IMR-90 (cell line): ENCODE measurements around the gene EPGN. TPM values are rescaled to one million over a fixed set of nuclear protein-coding genes. Genes with fewer than 3 reads are reported as not detected.

Experiments used
- ATAC-seq: fragments of 200-7000 bp; cut with Tn5 transposase; 2 replicates; pipeline ENCODE4 v1.9.1; 2020; ENCODE audit warnings: low read depth, mild to moderate bottlenecking, moderate library complexity
- BruUV-seq: library from RNA; stranded (reverse); fragments of 400-500 nt; replicated peaks from 2 replicates; lab custom pipeline; 2021; lab: Mats Ljungman, UMichigan
- CTCF ChIA-PET: fragments of 300-600 bp; formaldehyde crosslinking; extraction: SDS; loops from one replicate; lab custom pipeline; 2021; ENCODE audit warnings: antibody characterized with exemption; lab: Yijun Ruan, JAX
- POLR2A ChIA-PET: fragments of 300-600 bp; sonication (Branson Sonifier 250); formaldehyde crosslinking; loops from one replicate; lab custom pipeline; 2022; ENCODE audit warnings: antibody characterized with exemption; ENCODE audit not compliant: unreplicated experiment; lab: Charles Lee
- DNase-seq: peaks from one replicate; pipeline ENCODE4 v3.0.0; 2013
- H2AFZ ChIP-seq: replicated peaks from 2 replicates; pipeline ENCODE3; 2013; ENCODE audit warnings: low read length, mild to moderate bottlenecking; ENCODE audit not compliant: poor library complexity
- H2AK5ac ChIP-seq: 2 replicates; pipeline ENCODE4 v1.6.1; 2013; ENCODE audit warnings: low read depth, low read length, inconsistent platforms
- H2AK9ac ChIP-seq: replicated peaks from 2 replicates; pipeline ENCODE3; 2013; ENCODE audit warnings: mild to moderate bottlenecking, low read depth, low read length, moderate library complexity; ENCODE audit not compliant: poor library complexity
- H2BK120ac ChIP-seq: 2 replicates; pipeline ENCODE4 v1.6.1; 2013; ENCODE audit warnings: low read depth, low read length, inconsistent platforms
- H2BK15ac ChIP-seq: 3 replicates; pipeline ENCODE4 v1.6.1; 2013; ENCODE audit warnings: low read depth, low read length, inconsistent platforms
- H2BK20ac ChIP-seq: 2 replicates; pipeline ENCODE4 v1.6.1; 2013; ENCODE audit warnings: low read depth, mild to moderate bottlenecking, inconsistent platforms, low read length, moderate library complexity
- H2BK5ac ChIP-seq: 2 replicates; pipeline ENCODE4 v1.6.1; 2013; ENCODE audit warnings: mild to moderate bottlenecking, low read depth, low read length, inconsistent platforms; ENCODE audit not compliant: poor library complexity, severe bottlenecking
- H3K14ac ChIP-seq: replicated peaks from 2 replicates; pipeline ENCODE4 v1.6.1; 2013; ENCODE audit warnings: low read depth, low read length, inconsistent platforms
- H3K18ac ChIP-seq: 2 replicates; pipeline ENCODE4 v1.6.1; 2013; ENCODE audit warnings: low read depth, low read length, control low read depth
- H3K23ac ChIP-seq: 2 replicates; pipeline ENCODE4 v1.6.1; 2013; ENCODE audit warnings: low read depth, low read length, inconsistent platforms
- H3K27ac ChIP-seq: 2 replicates; pipeline ENCODE4 v1.5.1; 2013; ENCODE audit warnings: mild to moderate bottlenecking, control low read depth, low read length; ENCODE audit not compliant: insufficient read depth
- H3K27me3 ChIP-seq: 2 replicates; pipeline ENCODE4 v1.6.1; 2013; ENCODE audit warnings: low read length; ENCODE audit not compliant: control insufficient read depth, insufficient read depth
- H3K36me3 ChIP-seq: 2 replicates; pipeline ENCODE4 v1.6.1; 2013; ENCODE audit warnings: low read length, mixed read lengths; ENCODE audit not compliant: control insufficient read depth, insufficient read depth
- H3K4ac ChIP-seq: 2 replicates; pipeline ENCODE4 v1.6.1; 2013; ENCODE audit warnings: low read depth, low read length, inconsistent platforms
- H3K4me1 ChIP-seq: 2 replicates; pipeline ENCODE4 v1.6.1; 2013; ENCODE audit warnings: low read length, mixed read lengths; ENCODE audit not compliant: control insufficient read depth, insufficient read depth
- H3K4me2 ChIP-seq: 2 replicates; pipeline ENCODE4 v1.6.1; 2013; ENCODE audit warnings: low read depth, mild to moderate bottlenecking, control low read depth, low read length, moderate library complexity
- H3K4me3 ChIP-seq: 2 replicates; pipeline ENCODE4 v1.5.1; 2013; ENCODE audit warnings: low read depth, mild to moderate bottlenecking, control low read depth, low read length, moderate library complexity; ENCODE audit not compliant: insufficient read depth
- H3K56ac ChIP-seq: 2 replicates; pipeline ENCODE4 v1.6.1; 2013; ENCODE audit warnings: low read length, inconsistent platforms; ENCODE audit not compliant: insufficient read depth; ENCODE audit errors: extremely low read depth
- H3K79me1 ChIP-seq, 2 experiments: 2 replicates each; pipeline ENCODE4 v1.6.1; 2013; ENCODE audit warnings: low read length in 2 of 2, inconsistent platforms in 1 of 2, low read depth in 1 of 2
- H3K9ac ChIP-seq: 2 replicates; pipeline ENCODE4 v1.6.1; 2013; ENCODE audit warnings: low read depth, low read length, control low read depth
- H3K9me1 ChIP-seq: 2 replicates; pipeline ENCODE4 v1.6.1; 2013; ENCODE audit warnings: low read length, inconsistent platforms; ENCODE audit not compliant: insufficient read depth
- H3K9me3 ChIP-seq: 2 replicates; pipeline ENCODE4 v1.6.1; 2013; ENCODE audit warnings: low read length; ENCODE audit not compliant: control insufficient read depth, insufficient read depth
- H4K20me1 ChIP-seq: 2 replicates; pipeline ENCODE4 v1.6.1; 2013; ENCODE audit warnings: low read length, inconsistent platforms; ENCODE audit not compliant: insufficient read depth
- H4K5ac ChIP-seq: 2 replicates; pipeline ENCODE4 v1.6.1; 2013; ENCODE audit warnings: mild to moderate bottlenecking, low read depth, low read length, control low read depth
- H4K8ac ChIP-seq, 2 experiments: 2 replicates each; pipeline ENCODE4 v1.6.1; 2013; ENCODE audit warnings: low read depth in 2 of 2, low read length in 2 of 2, control low read depth in 1 of 2, inconsistent platforms in 1 of 2
- H4K91ac ChIP-seq: 2 replicates; pipeline ENCODE4 v1.6.1; 2013; ENCODE audit warnings: low read depth, low read length, inconsistent platforms; ENCODE audit not compliant: insufficient read depth
- BHLHE40 ChIP-seq: fragments of 150-350 bp; IDR thresholded peaks from 2 replicates; pipeline ENCODE4 v1.6.1; 2016; ENCODE audit warnings: mild to moderate bottlenecking, low read depth, low read length
- CEBPB ChIP-seq: IDR thresholded peaks from 2 replicates; pipeline ENCODE4 v1.6.1; 2012; ENCODE audit warnings: low read depth, low read length, improper control_type of control experiment
- CHD1 ChIP-seq: IDR thresholded peaks from 2 replicates; pipeline ENCODE4 v1.6.1; 2012; ENCODE audit warnings: low read depth, low read length, improper control_type of control experiment
- CTCF ChIP-seq: conservative IDR thresholded peaks from 2 replicates; pipeline ENCODE4 v1.5.1; 2012; ENCODE audit warnings: mild to moderate bottlenecking, low read depth, low read length, improper control_type of control experiment
- ELK1 ChIP-seq: fragments of 150-350 bp; IDR thresholded peaks from 2 replicates; pipeline ENCODE4 v1.6.1; 2016; ENCODE audit warnings: low read depth, mild to moderate bottlenecking, low read length, moderate library complexity, borderline replicate concordance
- FOS ChIP-seq: fragments of 150-350 bp; IDR thresholded peaks from 2 replicates; pipeline ENCODE4 v1.6.1; 2016; ENCODE audit warnings: low read depth, low read length
- MAFK ChIP-seq: IDR thresholded peaks from 2 replicates; pipeline ENCODE4 v1.6.1; 2012; ENCODE audit warnings: low read depth, low read length, improper control_type of control experiment
- MAZ ChIP-seq: IDR thresholded peaks from 2 replicates; pipeline ENCODE4 v1.6.1; 2012; ENCODE audit warnings: low read depth, mild to moderate bottlenecking, low read length, improper control_type of control experiment, moderate library complexity, borderline replicate concordance
- MXI1 ChIP-seq: IDR thresholded peaks from 2 replicates; pipeline ENCODE4 v1.6.1; 2012; ENCODE audit warnings: low read depth, mild to moderate bottlenecking, low read length, moderate library complexity, borderline replicate concordance
- NFE2L2 ChIP-seq: fragments of 150-350 bp; IDR thresholded peaks from 2 replicates; pipeline ENCODE4 v1.6.1; 2016; ENCODE audit warnings: low read depth, mild to moderate bottlenecking, low read length
- POLR2A ChIP-seq: IDR thresholded peaks from 2 replicates; pipeline ENCODE4 v1.6.1; 2012; ENCODE audit warnings: mild to moderate bottlenecking, low read depth, low read length
- RAD21 ChIP-seq: IDR thresholded peaks from 2 replicates; pipeline ENCODE4 v1.6.1; 2012; ENCODE audit warnings: low read length, improper control_type of control experiment
- RCOR1 ChIP-seq: IDR thresholded peaks from 2 replicates; pipeline ENCODE4 v1.6.1; 2012; ENCODE audit warnings: mild to moderate bottlenecking, low read length, improper control_type of control experiment; ENCODE audit not compliant: insufficient replicate concordance
- RFX5 ChIP-seq: IDR thresholded peaks from 2 replicates; pipeline ENCODE4 v1.8.0; 2012; ENCODE audit warnings: low read depth, mild to moderate bottlenecking, low read length, moderate library complexity
- SMC3 ChIP-seq: fragments of 150-350 bp; IDR thresholded peaks from 2 replicates; pipeline ENCODE4 v1.6.1; 2016; ENCODE audit warnings: low read depth, mild to moderate bottlenecking, antibody characterized with exemption, low read length, moderate library complexity
- USF2 ChIP-seq: fragments of 150-350 bp; IDR thresholded peaks from 2 replicates; pipeline ENCODE4 v1.6.1; 2017; ENCODE audit warnings: mild to moderate bottlenecking, antibody characterized with exemption, low read length, low read depth
- dilution Hi-C: fragments of 300-500 bp; cut with HindIII; formaldehyde crosslinking; loops from one replicate; pipeline ENCODE4 v1.14.3; 2018; ENCODE audit warnings: low sequenced_read_pairs; ENCODE audit not compliant: unreplicated experiment
- in situ Hi-C: fragments of 300-500 bp; cut with MboI; formaldehyde crosslinking; loops from 3 replicates; pipeline ENCODE4 v1.14.3; 2019; ENCODE audit warnings: low sequenced_read_pairs, inconsistent platforms, mixed read lengths
- intact Hi-C: fragments of 100-400 bp; cut with micrococcal nuclease; formaldehyde crosslinking; loops from 2 replicates; pipeline ENCODE4 v1.10.0; 2022
- polyA plus RNA-seq, 3 experiments: library from polyadenylated mRNA; depleted of rRNA; stranded (reverse); fragments of >200 nt; gene quantifications; 2 replicates each; pipeline ENCODE4 v1.2.3, GENCODE V29; 2012; ENCODE audit warnings: low replicate concordance in 1 of 3
- total RNA-seq: library from RNA; depleted of rRNA; stranded (reverse); fragments of >200 nt; gene quantifications from 2 replicates; pipeline ENCODE4 v1.2.3, GENCODE V29; 2012

Gene EPGN
- total and polyA plus RNA-seq, 2 of the 4 experiments (the other 2 are of a cell fraction), result 0.18 TPM; not detected in 1

- Histone ChIP-seq H3K9ac (no peak overlapping the region), H3K23ac (no peak overlapping the region), H2AK5ac (no peak overlapping the region), H3K9me3 (no peaks in the 10 kb centered on the region), H3K27me3 (no peaks in the 10 kb centered on the region; the same call in 1 of the 2 replicates), H3K14ac (no peak overlapping the region), H3K18ac (no peak overlapping the region), H2BK5ac (no peak overlapping the region), H3K4me1 (no peaks in the 10 kb centered on the region), H3K4me3 (no peak overlapping the region), H3K36me3 (no peaks in the 10 kb centered on the region), H2BK120ac (no peak overlapping the region), H4K8ac (no peak overlapping the region), H3K27ac (no peak overlapping the region), H4K5ac (no peak overlapping the region), H3K4ac (no peak overlapping the region), H2AK9ac (no peak overlapping the region), H3K4me2 (no peak overlapping the region), H2AFZ (no peak overlapping the region), H3K79me1 (no peaks in the 10 kb centered on the region), H3K9me1 (no peaks in the 10 kb centered on the region; the same call in 1 of the 2 replicates), H4K20me1 (no peaks in the 10 kb centered on the region), H2BK15ac (no peak overlapping the region), H3K56ac (no peak overlapping the region), H4K91ac (no peak overlapping the region), H2BK20ac (no peak overlapping the region)
- intact Hi-C loops, result no loop called here
- ChIA-PET POLR2A (no interaction called here), CTCF (interaction anchor here (0.7 kb wide), 1 partner anchor 114 kb away, joined by 3 read pairs; no protein-coding TSS in a partner anchor)
- dilution Hi-C loops, result no loop called here
- ATAC-seq (no peak), DNase-seq (no peak)
- BruUV-seq, result no TSS peak
- in situ Hi-C loops, result loop anchor here (25.0 kb wide), 1 partner anchor 1158 kb away; no protein-coding TSS in a partner anchor
- TF ChIP-seq MXI1 (no peak), BHLHE40 (no peak), CHD1 (no peak), NFE2L2 (no peak), RFX5 (no peak), ELK1 (no peak), SMC3 (no peak), MAZ (no peak), FOS (no peak), CTCF (no peak), POLR2A (no peak), USF2 (no peak), RAD21 (no peak), MAFK (no peak), RCOR1 (no peak), CEBPB (no peak)
Observed at GRCh38 chr4:74329307-74329706, 21.0 kb downstream of the EPGN start.
